ENCODE measurements around the gene CCDC7.

DNA sequence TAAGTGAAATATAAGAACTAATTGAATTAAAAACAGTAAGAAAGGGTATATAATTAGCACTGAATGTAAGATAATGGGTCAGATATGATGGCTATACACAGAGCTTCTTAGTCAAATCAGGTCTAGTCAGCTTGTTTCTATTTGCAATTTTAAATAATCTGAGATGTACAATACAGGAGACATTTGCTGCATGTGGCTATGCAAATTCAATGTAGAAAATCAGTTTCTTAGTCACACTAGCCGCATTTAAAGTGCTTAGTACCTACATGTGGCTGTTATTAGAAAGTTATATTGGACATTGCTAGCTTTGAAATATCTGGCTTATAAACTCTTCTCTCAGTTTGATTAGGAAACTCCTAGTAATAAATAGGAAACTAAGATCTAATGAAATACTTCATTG lies 25.3 kb downstream of the CCDC7 start:
- TF ChIP-seq, protein P1, sequence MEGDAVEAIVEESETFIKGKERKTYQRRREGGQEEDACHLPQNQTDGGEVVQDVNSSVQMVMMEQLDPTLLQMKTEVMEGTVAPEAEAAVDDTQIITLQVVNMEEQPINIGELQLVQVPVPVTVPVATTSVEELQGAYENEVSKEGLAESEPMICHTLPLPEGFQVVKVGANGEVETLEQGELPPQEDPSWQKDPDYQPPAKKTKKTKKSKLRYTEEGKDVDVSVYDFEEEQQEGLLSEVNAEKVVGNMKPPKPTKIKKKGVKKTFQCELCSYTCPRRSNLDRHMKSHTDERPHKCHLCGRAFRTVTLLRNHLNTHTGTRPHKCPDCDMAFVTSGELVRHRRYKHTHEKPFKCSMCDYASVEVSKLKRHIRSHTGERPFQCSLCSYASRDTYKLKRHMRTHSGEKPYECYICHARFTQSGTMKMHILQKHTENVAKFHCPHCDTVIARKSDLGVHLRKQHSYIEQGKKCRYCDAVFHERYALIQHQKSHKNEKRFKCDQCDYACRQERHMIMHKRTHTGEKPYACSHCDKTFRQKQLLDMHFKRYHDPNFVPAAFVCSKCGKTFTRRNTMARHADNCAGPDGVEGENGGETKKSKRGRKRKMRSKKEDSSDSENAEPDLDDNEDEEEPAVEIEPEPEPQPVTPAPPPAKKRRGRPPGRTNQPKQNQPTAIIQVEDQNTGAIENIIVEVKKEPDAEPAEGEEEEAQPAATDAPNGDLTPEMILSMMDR (IDR thresholded peaks at IDR 0.05 in 2 of 3, conservative IDR thresholded peaks at IDR 0.05 in 1 of 3; ENCODE audit: control insufficient read depth in 2 of 3, extremely low read depth in 1 of 3, insufficient read depth in 1 of 3, low read depth in 3 of 3, low read length in 3 of 3), result no peak
- TF ChIP-seq CEBPB (IDR thresholded peaks at IDR 0.05; ENCODE audit: borderline replicate concordance in 1 of 2, low read depth in 2 of 2, low read length in 2 of 2) (no peak), POLR2A (IDR thresholded peaks at IDR 0.05; ENCODE audit: low read depth, low read length) (no peak), EZH2 (IDR thresholded peaks at IDR 0.05; ENCODE audit: borderline replicate concordance, control insufficient read depth, low read depth, low read length) (no peak), RFX5 (IDR thresholded peaks at IDR 0.05; ENCODE audit: low read depth, low read length) (no peak), SRF (IDR thresholded peaks at IDR 0.05; ENCODE audit: low read depth in 2 of 2, low read length in 2 of 2) (no peak), POLR2AphosphoS5 (IDR thresholded peaks at IDR 0.05; ENCODE audit: low read length) (no peak), DPF2 (IDR thresholded peaks at IDR 0.05) (no peak), HDAC2 (IDR thresholded peaks at IDR 0.05) (no peak), RBBP5 (conservative IDR thresholded peaks at IDR 0.05) (no peak)
- TF ChIP-seq, protein P2, sequence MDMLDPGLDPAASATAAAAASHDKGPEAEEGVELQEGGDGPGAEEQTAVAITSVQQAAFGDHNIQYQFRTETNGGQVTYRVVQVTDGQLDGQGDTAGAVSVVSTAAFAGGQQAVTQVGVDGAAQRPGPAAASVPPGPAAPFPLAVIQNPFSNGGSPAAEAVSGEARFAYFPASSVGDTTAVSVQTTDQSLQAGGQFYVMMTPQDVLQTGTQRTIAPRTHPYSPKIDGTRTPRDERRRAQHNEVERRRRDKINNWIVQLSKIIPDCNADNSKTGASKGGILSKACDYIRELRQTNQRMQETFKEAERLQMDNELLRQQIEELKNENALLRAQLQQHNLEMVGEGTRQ (IDR thresholded peaks at IDR 0.05; ENCODE audit: borderline replicate concordance, low read depth, low read length), result no peak
- TF ChIP-seq, protein P3, sequence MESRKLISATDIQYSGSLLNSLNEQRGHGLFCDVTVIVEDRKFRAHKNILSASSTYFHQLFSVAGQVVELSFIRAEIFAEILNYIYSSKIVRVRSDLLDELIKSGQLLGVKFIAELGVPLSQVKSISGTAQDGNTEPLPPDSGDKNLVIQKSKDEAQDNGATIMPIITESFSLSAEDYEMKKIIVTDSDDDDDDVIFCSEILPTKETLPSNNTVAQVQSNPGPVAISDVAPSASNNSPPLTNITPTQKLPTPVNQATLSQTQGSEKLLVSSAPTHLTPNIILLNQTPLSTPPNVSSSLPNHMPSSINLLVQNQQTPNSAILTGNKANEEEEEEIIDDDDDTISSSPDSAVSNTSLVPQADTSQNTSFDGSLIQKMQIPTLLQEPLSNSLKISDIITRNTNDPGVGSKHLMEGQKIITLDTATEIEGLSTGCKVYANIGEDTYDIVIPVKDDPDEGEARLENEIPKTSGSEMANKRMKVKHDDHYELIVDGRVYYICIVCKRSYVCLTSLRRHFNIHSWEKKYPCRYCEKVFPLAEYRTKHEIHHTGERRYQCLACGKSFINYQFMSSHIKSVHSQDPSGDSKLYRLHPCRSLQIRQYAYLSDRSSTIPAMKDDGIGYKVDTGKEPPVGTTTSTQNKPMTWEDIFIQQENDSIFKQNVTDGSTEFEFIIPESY (IDR thresholded peaks at IDR 0.05), result no peak
- TF ChIP-seq, protein P4, sequence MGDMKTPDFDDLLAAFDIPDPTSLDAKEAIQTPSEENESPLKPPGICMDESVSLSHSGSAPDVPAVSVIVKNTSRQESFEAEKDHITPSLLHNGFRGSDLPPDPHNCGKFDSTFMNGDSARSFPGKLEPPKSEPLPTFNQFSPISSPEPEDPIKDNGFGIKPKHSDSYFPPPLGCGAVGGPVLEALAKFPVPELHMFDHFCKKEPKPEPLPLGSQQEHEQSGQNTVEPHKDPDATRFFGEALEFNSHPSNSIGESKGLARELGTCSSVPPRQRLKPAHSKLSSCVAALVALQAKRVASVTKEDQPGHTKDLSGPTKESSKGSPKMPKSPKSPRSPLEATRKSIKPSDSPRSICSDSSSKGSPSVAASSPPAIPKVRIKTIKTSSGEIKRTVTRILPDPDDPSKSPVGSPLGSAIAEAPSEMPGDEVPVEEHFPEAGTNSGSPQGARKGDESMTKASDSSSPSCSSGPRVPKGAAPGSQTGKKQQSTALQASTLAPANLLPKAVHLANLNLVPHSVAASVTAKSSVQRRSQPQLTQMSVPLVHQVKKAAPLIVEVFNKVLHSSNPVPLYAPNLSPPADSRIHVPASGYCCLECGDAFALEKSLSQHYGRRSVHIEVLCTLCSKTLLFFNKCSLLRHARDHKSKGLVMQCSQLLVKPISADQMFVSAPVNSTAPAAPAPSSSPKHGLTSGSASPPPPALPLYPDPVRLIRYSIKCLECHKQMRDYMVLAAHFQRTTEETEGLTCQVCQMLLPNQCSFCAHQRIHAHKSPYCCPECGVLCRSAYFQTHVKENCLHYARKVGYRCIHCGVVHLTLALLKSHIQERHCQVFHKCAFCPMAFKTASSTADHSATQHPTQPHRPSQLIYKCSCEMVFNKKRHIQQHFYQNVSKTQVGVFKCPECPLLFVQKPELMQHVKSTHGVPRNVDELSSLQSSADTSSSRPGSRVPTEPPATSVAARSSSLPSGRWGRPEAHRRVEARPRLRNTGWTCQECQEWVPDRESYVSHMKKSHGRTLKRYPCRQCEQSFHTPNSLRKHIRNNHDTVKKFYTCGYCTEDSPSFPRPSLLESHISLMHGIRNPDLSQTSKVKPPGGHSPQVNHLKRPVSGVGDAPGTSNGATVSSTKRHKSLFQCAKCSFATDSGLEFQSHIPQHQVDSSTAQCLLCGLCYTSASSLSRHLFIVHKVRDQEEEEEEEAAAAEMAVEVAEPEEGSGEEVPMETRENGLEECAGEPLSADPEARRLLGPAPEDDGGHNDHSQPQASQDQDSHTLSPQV (IDR thresholded peaks at IDR 0.05), result no peak
